Activated CD4-positive, alpha-beta T cell treated with anti-CD3 and anti-CD28 coated beads, Interleukin-2, amount 10 ng/mL, durations not matched to agents 24 days and 14 days (primary cell): ENCODE data around the gene TBX3. TPM values are rescaled to one million over a fixed set of nuclear protein-coding genes. Genes with fewer than 3 reads are reported as not detected.

Source experiments
- DNase-seq: peaks from one replicate; pipeline ENCODE4 v3.0.0; 2022
- H3K27ac Mint-ChIP-seq: one replicate; pipeline ENCODE4 v1.8.0; 2022; ENCODE audit warnings: mild to moderate bottlenecking, mixed read lengths
- H3K27me3 Mint-ChIP-seq: one replicate; pipeline ENCODE4 v1.8.0; 2022; ENCODE audit warnings: mixed read lengths
- H3K36me3 Mint-ChIP-seq: one replicate; pipeline ENCODE4 v1.8.0; 2022; ENCODE audit warnings: low read depth, mild to moderate bottlenecking, mixed read lengths
- H3K4me1 Mint-ChIP-seq: one replicate; pipeline ENCODE4 v1.8.0; 2021; ENCODE audit warnings: mixed read lengths
- H3K4me3 Mint-ChIP-seq: one replicate; pipeline ENCODE4 v1.8.0; 2022; ENCODE audit warnings: mild to moderate bottlenecking, moderate library complexity, mixed read lengths
- H3K9me3 Mint-ChIP-seq: one replicate; pipeline ENCODE4 v1.8.0; 2021; ENCODE audit warnings: mixed read lengths
- intact Hi-C: fragments of 100-400 bp; cut with micrococcal nuclease; formaldehyde crosslinking; loops from one replicate; pipeline ENCODE4 v1.15.1; 2023
- total RNA-seq: library from RNA; stranded (reverse); gene quantifications from 2 replicates; pipeline ENCODE4 v1.2.3, GENCODE V29; 2022

TBX3 gene
- total RNA-seq, 1 donor from 2014 or later, result not detected

DNA sequence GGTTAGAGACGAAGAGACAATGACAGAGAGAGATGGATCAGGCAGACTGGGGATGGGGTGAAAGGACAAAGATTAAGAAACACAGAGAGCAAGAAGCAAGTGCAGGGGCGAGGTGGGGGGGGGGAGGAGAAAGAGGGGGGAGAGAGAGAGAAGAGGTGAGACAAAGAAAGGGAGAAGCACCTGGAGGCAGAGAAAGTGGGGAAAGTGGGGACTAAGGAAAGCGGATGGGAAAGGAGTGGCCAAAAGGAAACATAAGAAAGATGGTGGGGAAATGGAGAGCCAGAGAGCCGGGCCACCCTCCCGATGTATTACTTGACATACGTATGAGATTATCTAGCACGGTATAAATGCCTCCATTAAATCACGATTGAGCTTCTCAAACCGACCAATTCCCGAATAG, 18.5 kb upstream of the TBX3 start:
- Mint-ChIP-seq H3K27ac (no peak overlapping the region), H3K9me3 (no peaks in the 10 kb centered on the region), H3K36me3 (no peaks in the 10 kb centered on the region), H3K4me1 (no peaks in the 10 kb centered on the region), H3K27me3 (peaks cover 54% of the 10 kb centered on the region), H3K4me3 (no peak overlapping the region)
- DNase-seq, result no peak
- intact Hi-C loops, result no loop called here

GRCh38 chr12:114701553-114701952, 17.6 kb upstream of the TBX3 start:
- H3K27me3 Mint-ChIP-seq, result peaks cover 63% of the 10 kb centered on the region
- intact Hi-C loops, result no loop called here
- no peak overlapping the region for H3K27ac Mint-ChIP-seq
- no peaks in the 10 kb centered on the region for H3K4me1 Mint-ChIP-seq
- no peak for DNase-seq
- H3K9me3 Mint-ChIP-seq, result no peaks in the 10 kb centered on the region
- no peaks in the 10 kb centered on the region for H3K36me3 Mint-ChIP-seq
- no peak overlapping the region for H3K4me3 Mint-ChIP-seq

GRCh38 chr12:114701104-114701414, 17.1 kb upstream of the TBX3 start:
- Mint-ChIP-seq H3K27ac (no peak overlapping the region), H3K36me3 (no peaks in the 10 kb centered on the region), H3K4me3 (no peak overlapping the region), H3K4me1 (no peaks in the 10 kb centered on the region), H3K27me3 (peaks cover 68% of the 10 kb centered on the region), H3K9me3 (no peaks in the 10 kb centered on the region)
- intact Hi-C loops, result no loop called here
- DNase-seq, result no peak

DNA sequence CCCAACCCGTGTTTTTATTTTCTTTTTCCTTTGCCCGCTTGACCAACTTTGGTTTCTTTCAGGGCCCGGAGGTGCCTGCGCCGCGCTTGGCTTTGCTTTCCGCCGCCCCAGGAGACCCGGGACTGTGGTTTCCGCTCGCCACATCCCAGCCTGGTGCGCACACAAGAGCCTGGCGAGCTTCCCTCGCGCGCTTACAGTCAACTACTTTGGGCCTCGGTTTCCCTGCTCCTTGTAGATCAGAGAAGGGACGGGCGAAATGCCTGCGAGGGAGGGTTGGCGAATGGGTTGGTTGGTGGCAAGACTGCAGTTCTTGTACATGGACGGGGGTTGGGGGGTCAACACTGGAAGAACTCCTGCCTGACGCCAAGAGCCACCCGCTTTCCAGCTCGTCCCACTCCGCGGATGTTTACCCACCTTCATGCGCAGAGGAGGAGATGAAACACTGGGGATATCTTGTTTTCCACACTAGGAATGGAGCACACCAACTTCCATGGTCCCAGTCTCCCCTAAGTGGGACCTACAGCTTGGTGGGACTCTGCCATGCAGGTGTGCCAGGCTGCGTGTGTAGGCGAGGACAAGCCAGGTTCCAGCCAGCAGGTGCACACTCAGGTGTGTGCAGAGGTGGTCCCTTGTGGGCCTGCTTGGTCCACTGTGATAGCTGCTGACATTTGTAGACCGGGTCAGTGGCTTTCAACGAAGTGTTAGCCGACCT, 16.6 kb upstream of the TBX3 start:
- intact Hi-C loops, result no loop called here
- no peak overlapping the region for H3K27ac Mint-ChIP-seq
- H3K4me3 Mint-ChIP-seq, result no peak overlapping the region
- H3K36me3 Mint-ChIP-seq, result no peaks in the 10 kb centered on the region
- H3K4me1 Mint-ChIP-seq, result no peaks in the 10 kb centered on the region
- no peaks in the 10 kb centered on the region for H3K9me3 Mint-ChIP-seq
- H3K27me3 Mint-ChIP-seq, result peaks cover 73% of the 10 kb centered on the region
- DNase-seq, result no peak

DNA sequence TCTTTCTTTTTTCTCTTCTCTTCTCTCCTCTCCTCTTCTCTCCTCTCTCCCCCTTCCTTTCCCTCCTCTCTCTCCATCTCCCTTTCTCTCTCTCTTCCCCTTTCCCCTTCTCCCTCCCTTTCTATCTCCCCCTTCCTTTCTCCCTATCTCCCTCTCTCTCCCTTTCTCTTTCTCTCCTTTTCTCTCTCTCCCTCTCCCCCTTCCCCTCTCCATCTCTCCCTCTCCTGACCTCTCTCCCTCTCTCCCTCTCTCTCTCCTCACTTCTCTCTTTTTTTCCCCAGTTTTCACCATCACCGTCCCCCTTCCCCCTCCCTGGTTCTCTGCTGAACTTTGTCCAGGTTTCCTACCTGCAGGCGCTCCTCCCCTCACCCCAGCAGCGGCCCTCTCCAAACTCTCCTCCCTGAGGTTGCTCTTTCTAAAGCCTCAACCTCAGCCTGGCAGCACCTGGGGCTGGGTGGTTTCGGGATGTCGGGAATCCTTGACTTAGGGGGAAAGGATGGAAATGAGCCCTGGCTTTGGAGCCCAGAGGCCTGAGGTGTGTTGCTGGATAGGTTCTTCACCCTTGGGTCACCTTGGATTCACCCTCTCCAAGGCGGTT, 14.7 kb upstream of the TBX3 start:
- Mint-ChIP-seq H3K4me3 (no peak overlapping the region), H3K27ac (no peak overlapping the region), H3K9me3 (no peaks in the 10 kb centered on the region), H3K27me3 (peaks cover 87% of the 10 kb centered on the region), H3K4me1 (no peaks in the 10 kb centered on the region), H3K36me3 (no peaks in the 10 kb centered on the region)
- DNase-seq, result no peak
- intact Hi-C loops, result loop anchor here (5.0 kb wide), 1 partner anchor 296 kb away; no protein-coding TSS in a partner anchor

GRCh38 chr12:114697741-114698565, 14.0 kb upstream of the TBX3 start:
- H3K4me1 Mint-ChIP-seq, result no peaks in the 10 kb centered on the region

DNA sequence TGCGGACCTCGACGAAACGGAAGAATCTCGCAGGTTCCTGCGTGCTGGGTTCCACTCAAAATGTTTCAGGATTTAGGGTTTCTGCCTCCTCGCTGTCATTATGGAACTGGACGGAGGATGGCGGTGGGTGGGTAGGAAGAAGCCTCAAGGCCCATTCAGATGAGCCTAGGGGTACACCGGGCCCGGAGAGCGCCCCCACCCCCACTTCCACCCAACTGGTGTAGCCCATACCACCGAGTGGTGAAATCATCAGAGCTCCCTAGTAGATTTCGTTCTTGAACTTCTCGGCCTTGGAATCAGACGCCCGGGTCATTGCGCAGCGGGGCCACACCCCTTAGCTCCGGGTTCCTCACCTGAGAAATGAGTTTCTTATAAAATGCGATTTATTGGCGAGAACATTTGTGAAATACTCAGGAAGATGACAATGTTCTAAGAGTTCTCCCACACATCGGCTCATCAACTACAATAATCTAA, 13.3 kb upstream of the TBX3 start:
- intact Hi-C loops, result loop anchor here (5.0 kb wide), 1 partner anchor 295 kb away; no protein-coding TSS in a partner anchor
- no peaks in the 10 kb centered on the region for H3K9me3 Mint-ChIP-seq
- DNase-seq, result no peak
- H3K27ac Mint-ChIP-seq, result no peak overlapping the region
- no peaks in the 10 kb centered on the region for H3K4me1 Mint-ChIP-seq
- H3K4me3 Mint-ChIP-seq, result no peak overlapping the region
- H3K36me3 Mint-ChIP-seq, result no peaks in the 10 kb centered on the region
- peaks cover 90% of the 10 kb centered on the region for H3K27me3 Mint-ChIP-seq

More at GRCh38 chr12:114697741-114698565, 14.0 kb upstream of the TBX3 start:
- no peak for DNase-seq
- no peak overlapping the region for H3K27ac Mint-ChIP-seq
- H3K9me3 Mint-ChIP-seq, result no peaks in the 10 kb centered on the region
- no peak overlapping the region for H3K4me3 Mint-ChIP-seq
- no peaks in the 10 kb centered on the region for H3K36me3 Mint-ChIP-seq
- intact Hi-C loops, result loop anchor here (5.0 kb wide), 1 partner anchor 296 kb away; no protein-coding TSS in a partner anchor
- peaks cover 90% of the 10 kb centered on the region for H3K27me3 Mint-ChIP-seq

DNA sequence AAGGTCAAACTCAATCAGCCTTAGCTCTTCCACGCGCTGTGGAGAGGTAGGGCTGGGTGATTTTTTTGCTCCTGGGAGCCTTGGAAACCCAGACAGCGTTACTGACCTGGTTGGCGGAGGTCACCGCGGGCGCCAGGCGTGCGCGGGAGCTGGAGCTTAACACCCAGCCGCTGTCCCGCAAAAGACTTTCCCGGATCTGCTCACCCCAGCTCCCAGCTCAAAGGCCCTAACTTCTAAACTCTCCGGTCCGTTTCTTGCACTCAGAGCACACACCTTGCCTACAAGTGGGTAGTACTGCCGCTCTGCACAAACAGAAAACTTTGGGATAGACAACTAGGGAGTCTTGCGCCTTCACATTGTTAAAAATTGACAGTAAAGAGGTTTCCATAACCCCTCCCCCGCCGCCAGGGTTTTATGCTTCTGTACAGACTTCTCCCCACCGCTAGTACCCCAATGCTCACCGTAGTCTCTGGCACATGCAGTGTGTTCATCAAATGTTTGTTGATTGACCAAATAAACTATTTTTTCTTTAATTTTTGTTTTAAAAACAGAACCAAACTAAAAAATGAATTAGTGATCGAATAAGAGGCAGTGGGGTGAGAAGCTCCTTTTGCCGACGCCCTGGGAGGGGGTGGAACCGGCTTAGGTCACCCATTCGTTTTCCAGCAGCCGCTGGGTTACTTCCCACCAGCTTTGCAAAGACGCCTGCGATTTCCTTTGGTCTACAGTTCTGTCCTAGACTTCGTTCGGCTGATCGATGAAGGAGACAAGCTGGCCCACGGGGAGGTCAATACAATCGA, 12.7 kb upstream of the TBX3 start:
- Mint-ChIP-seq H3K9me3 (no peaks in the 10 kb centered on the region), H3K27ac (no peak overlapping the region), H3K4me1 (no peaks in the 10 kb centered on the region), H3K4me3 (no peak overlapping the region), H3K36me3 (no peaks in the 10 kb centered on the region), H3K27me3 (peaks cover 88% of the 10 kb centered on the region)
- intact Hi-C loops, result loop anchor here (5.0 kb wide), 1 partner anchor 294 kb away; no protein-coding TSS in a partner anchor
- DNase-seq, result no peak

GRCh38 chr12:114695305-114695592, 11.3 kb upstream of the TBX3 start:
- H3K9me3 Mint-ChIP-seq, result no peaks in the 10 kb centered on the region
- H3K4me3 Mint-ChIP-seq, result no peak overlapping the region
- no peaks in the 10 kb centered on the region for H3K36me3 Mint-ChIP-seq
- intact Hi-C loops, result loop anchor here (5.0 kb wide), 1 partner anchor 293 kb away; no protein-coding TSS in a partner anchor
- DNase-seq, result no peak
- no peak overlapping the region for H3K27ac Mint-ChIP-seq
- peaks cover 91% of the 10 kb centered on the region for H3K27me3 Mint-ChIP-seq
- no peaks in the 10 kb centered on the region for H3K4me1 Mint-ChIP-seq

DNA sequence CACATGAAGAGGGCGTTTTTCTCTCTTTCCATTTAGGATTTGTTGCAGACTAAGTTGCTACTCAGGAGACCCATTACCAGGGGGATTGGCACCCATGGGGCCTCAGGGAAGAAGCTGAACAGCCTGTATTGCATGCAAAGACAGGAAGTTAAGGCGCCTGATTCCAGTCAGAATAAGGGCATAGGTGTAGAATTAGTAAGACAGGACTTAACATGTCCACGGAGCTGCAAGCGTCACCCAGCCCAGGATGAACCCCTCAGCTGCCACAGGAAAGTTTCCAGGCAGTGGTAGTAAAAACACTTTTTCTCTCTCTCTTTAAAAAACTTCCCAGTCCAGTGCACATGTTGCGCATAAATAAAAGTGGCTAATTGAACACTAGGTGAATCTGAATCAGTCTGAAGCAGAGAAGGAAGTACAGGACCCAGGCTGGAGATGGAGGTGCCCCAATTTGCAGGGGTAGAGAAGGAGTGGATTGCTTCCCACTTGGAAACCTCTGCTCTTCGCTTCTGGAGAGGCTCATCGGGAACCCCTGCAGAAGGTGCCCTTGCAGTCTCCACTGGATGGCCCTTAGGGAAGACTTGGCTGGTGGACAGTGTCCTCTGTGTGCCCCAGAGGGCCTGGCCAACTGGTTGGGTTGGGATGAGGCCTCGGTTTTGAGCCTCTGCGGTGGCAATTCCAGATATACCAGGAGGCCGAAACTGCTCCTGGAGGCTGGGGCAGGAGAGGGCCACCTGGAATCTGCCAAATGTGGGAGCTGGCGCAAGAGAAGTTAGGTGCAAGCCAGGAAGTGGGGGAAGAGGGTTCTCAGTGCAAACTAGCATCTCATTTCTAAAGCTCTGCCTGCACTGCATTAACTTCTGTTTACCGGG, 10.7 kb upstream of the TBX3 start:
- intact Hi-C loops, result loop anchor here (5.0 kb wide), 1 partner anchor 292 kb away; no protein-coding TSS in a partner anchor
- DNase-seq, result no peak
- Mint-ChIP-seq H3K4me1 (no peaks in the 10 kb centered on the region), H3K27ac (no peak overlapping the region), H3K36me3 (no peaks in the 10 kb centered on the region), H3K4me3 (no peak overlapping the region), H3K27me3 (peaks cover 91% of the 10 kb centered on the region), H3K9me3 (no peaks in the 10 kb centered on the region)

DNA sequence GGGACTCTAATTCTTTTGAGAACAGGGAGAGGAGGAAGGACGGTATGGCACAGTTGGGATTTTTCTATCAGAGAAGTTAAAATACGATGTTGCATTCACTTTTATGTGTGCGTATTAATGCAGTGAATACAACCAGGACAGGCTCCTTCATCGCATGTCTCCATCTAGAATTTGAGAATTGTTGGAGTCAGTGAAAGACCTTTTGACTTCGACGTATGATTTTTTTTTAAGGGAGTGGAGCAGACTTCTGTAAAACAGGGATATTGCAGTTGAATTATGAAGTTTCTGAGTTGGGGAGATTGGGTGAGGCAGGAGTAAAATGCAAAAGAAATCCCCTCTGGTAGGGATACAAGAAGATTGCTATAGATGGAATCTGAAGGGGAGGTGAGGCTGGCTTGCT, 9.6 kb upstream of the TBX3 start:
- no peaks in the 10 kb centered on the region for H3K4me1 Mint-ChIP-seq
- H3K9me3 Mint-ChIP-seq, result no peaks in the 10 kb centered on the region
- peaks cover 1% of the 10 kb centered on the region for H3K36me3 Mint-ChIP-seq
- intact Hi-C loops, result no loop called here
- peaks cover 92% of the 10 kb centered on the region for H3K27me3 Mint-ChIP-seq
- H3K4me3 Mint-ChIP-seq, result no peak overlapping the region
- no peak overlapping the region for H3K27ac Mint-ChIP-seq
- no peak for DNase-seq

- Mint-ChIP-seq H3K27ac (no peak overlapping the region), H3K4me3 (no peak overlapping the region), H3K36me3 (peaks cover 1% of the 10 kb centered on the region), H3K9me3 (no peaks in the 10 kb centered on the region), H3K4me1 (no peaks in the 10 kb centered on the region), H3K27me3 (peaks cover 93% of the 10 kb centered on the region)
- no peak for DNase-seq
- intact Hi-C loops, result no loop called here
Observed at GRCh38 chr12:114693059-114693531, 9.1 kb upstream of the TBX3 start.
